ENCODE results near the gene FAM131C. TPM values are rescaled to one million over a fixed set of nuclear protein-coding genes. Genes with fewer than 3 reads are reported as not detected.
"Not testable (repeated sequence)": the region's sequence is repeated elsewhere in the genome, so short reads cannot be mapped to it uniquely, and the experiment has no call there.

The FAM131C gene
- total RNA-seq, 1 donor, result under 0.01 TPM

DNA sequence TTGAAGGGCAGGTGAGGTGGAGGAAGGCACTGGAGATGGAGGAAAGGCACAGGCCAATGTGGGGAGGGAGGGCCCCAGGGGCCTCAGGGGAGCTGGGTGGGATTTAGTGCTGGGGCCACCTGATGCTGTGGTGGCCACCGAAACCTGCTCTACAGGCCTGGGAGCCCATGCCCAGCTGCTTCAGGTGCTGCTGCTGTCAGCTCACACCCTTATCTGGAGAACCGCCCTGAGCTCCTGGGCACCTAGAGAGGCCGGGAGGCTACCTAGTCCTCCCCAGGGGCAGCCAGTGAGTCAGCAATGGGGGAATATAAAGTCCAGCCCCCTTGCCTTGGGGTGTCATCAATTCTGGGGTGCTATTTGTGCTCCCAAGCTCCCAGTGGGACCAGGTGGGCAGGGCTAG, 12.2 kb downstream of the FAM131C start:
- DNase-seq (ENCODE audit: low read depth), result no peak
- H3K4me3 ChIP-seq (ENCODE audit: low read depth, low read length), result no peak overlapping the region
- TF ChIP-seq, protein P1, sequence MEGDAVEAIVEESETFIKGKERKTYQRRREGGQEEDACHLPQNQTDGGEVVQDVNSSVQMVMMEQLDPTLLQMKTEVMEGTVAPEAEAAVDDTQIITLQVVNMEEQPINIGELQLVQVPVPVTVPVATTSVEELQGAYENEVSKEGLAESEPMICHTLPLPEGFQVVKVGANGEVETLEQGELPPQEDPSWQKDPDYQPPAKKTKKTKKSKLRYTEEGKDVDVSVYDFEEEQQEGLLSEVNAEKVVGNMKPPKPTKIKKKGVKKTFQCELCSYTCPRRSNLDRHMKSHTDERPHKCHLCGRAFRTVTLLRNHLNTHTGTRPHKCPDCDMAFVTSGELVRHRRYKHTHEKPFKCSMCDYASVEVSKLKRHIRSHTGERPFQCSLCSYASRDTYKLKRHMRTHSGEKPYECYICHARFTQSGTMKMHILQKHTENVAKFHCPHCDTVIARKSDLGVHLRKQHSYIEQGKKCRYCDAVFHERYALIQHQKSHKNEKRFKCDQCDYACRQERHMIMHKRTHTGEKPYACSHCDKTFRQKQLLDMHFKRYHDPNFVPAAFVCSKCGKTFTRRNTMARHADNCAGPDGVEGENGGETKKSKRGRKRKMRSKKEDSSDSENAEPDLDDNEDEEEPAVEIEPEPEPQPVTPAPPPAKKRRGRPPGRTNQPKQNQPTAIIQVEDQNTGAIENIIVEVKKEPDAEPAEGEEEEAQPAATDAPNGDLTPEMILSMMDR (IDR thresholded peaks at IDR 0.05; ENCODE audit: insufficient read depth, low read depth, low read length), result no peak

DNA sequence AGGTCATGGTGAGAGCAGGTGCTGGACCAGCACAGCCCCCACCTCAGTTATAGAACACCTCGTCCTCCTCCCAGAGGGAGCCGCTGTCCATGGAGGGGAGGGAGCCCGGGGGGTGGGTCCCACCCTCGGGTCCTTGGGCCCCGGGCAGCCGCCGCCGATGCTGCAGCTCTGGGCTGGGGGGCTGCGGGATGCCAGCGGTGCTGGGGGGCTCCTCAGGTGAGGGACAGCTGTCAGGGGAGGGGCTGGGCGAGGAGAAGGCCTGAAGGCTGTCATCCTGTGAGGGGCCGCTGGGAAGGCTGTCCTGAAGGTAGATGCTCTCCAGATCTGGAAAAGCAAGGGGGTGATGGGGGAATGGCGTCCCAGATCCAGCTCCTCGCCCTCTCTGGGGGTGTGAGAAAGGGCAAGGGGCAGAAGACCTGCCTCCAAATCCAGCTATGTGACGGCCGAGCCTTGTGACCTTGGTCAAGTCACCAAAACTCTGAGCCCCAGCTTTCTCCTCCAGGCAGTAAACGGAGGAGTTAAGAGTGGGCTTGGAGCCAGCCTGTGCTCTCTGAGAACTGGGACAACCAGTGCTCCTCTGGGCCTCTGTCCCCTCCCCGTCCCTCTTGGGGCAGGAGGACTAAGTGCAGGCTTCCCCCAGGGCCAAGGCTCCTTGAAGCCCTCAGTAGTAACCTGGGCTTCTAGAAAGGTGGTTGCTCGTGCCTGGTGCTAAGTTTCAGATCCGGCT, 14.9 kb downstream of the FAM131C start:
- DNase-seq (ENCODE audit: low read depth); H3K4me3 ChIP-seq (ENCODE audit: low read depth, low read length): not testable (repeated sequence)

DNA sequence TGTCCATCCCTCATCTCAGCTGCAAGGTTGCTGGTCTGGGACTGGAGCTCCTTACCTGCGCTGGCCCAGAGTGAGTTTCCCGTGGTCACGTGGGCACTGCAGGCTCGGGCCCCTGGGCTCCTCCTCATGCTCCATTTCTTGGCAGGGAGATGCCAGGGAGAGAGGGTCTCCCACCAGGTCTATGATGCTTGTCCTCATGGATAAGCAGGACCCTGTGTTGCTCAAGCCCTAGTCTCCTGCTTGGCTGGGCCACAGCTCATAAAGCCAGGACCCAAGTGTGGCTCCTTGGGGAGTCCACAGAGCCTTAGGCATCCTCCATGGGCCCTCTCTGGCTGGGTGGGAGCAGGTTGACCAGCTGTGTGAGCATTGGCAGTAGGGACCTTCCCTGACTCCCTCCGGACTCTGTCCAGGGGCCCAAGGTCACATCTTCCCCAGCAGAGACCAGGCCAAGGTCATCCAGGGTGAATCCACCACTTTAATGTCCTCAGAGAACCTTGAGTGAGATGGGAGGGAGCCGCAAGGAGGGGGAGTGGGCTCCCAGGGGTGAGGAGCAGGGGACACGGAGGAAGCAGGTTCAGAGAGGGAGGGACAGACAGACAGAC, 16.0 kb downstream of the FAM131C start:
- DNase-seq (ENCODE audit: low read depth), result not testable (repeated sequence)

DNA sequence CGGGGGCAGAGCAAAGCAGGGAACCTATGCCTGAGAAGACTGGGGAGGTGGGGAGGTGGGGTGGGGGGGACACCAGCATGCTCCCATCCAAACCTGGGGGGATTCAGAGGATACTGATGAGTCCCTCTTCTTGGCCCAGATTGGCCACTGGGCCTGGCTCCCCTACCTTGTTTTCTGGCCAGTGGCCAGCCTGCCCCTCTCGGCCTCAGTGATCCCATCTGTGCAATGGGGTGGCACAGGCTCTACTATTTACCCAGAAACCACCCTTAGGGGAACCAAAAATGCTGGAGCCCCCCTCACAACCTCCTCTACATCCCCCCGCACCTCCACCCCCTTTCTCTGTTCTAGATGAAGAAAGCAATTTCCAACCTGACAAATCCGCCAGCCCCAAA, 16.9 kb downstream of the FAM131C start:
- not testable (repeated sequence) for DNase-seq (ENCODE audit: low read depth); H3K4me3 ChIP-seq (ENCODE audit: low read depth, low read length)

More for the DNA sequence above, 16.0 kb downstream of the FAM131C start:
- H3K4me3 ChIP-seq (ENCODE audit: low read depth, low read length), result not testable (repeated sequence)

DNA sequence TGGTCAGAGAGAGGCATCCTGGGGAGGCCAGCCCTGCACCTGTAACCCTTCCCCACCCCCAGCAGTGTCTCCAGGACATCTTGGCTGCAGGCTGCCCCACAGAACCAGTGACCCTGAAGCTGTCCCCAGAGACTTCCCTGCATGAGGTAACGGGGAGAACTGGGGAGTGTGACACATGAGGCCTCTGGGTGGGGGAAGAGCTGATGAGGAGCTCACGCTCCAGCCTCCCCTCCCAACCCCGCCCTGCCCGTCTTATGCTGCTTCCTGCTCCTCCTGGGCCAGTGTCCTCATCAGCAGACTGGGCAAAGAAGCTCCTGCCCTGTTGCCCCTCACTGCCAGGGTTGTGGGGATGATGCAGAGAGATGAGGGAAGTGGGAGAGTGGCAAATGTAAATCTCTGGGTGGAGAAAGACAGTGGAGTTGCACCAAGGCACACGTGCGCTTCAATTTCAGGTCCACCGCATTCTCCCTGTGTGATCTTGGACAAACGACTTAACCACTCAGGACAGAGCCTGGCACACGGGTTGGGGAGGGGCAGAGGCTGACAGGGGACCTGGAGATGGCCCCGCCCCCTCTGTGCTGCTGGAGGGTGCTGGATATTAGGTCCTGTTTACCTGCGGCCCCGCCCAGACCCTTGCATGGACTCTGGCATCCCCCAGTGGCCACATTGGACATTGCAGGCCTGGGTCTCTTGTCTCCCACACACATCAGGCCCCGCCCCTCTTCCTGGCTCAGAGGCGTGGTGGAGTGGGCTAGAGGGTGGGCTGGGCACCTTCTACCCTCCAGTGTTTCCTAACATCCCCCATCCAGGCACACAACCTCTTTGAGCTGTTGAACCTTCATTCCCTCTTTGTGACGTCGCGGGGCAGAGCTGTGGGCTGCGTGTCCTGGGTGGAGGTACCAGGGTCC, 17.6 kb downstream of the FAM131C start:
- peak; percentile 73 for DNase-seq (ENCODE audit: low read depth)
- H3K4me3 ChIP-seq (ENCODE audit: low read depth, low read length), result no peak overlapping the region
- TF ChIP-seq, protein P1 (IDR thresholded peaks at IDR 0.05; ENCODE audit: insufficient read depth, low read depth, low read length), result peak; percentile 98

DNA sequence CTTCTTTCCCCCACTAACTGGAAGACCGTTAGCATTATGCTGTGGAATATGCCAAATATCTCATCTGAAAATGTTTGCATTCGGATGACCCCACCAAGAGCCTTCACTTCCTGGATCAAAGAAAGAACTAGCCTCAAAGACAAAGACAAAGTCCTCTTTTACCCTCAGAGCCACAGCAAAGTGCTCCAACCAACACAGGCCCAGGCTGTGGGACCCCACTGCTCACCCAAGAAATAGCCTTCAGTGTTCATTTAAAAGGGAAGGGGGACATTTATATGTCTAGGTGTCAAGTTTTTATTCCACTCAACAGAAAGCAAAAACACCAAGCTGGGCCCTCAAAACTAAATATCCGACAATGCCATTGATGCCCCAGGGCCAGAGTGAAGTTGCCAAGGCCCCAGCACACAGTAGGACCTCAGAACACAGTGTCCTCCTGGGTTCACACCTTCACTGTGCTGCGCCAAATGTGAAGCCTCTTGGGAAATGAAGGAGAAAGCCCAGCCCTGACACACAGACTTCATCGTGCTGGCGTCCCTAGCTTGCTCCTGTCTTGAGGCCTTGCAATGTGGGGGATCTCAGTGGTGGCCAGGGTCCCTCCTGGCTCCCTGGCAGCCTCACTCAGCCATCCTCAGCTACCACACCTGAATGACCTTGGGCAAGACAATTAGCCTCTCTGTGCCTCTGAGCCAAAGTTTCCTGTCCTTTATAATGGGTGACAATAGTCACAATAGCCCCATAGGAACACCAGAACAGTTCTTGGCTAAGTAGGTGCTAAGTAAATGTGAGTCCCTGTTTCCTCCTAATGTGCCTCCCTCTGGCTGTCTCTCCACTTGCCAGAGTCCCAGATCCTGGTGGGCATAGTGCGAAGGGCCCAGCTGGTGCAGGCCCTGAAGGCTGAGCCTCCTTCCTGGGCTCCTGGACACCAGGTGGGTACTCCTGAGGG, 18.6 kb downstream of the FAM131C start:
- H3K4me3 ChIP-seq (ENCODE audit: low read depth, low read length), result no peak overlapping the region
- no peak for DNase-seq (ENCODE audit: low read depth)
- TF ChIP-seq, protein P1 (IDR thresholded peaks at IDR 0.05; ENCODE audit: insufficient read depth, low read depth, low read length), result no peak

DNA sequence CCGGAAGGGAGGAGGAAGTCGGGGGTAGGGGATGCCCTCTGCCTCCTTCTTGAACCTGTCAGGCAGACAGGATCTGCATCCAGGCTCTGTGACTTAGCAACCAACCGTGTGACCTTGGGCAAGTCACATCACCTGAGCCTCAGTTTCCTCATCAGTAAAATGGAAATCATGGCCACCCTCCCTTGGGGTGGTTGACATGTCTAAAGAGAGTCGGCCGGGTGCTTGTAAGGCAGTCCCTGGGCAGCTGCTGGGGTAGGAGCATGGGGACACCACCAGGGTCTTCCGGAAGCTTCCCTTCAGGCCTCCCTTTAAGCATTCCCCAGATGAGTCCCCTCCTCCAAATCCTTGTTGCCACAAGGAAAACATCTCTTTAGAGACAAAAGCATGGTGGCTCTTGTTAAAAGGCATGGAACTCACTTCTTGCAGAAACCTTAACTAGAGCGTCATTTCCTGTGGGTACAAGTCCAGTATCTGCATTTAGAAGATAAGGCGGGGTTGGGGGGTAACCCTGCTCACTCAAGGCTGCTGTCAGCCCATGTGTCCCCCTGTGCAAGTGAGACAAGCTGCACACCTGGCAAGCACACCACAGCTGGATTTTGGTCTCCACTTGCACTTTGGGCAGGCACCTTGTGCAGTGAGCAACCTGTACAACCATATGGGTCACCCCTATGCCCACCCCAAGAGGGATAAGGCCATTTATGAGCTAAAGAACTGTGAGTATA, 19.5 kb downstream of the FAM131C start:
- DNase-seq (ENCODE audit: low read depth), result no peak
- H3K4me3 ChIP-seq (ENCODE audit: low read depth, low read length), result no peak overlapping the region
- TF ChIP-seq, protein P1 (IDR thresholded peaks at IDR 0.05; ENCODE audit: insufficient read depth, low read depth, low read length), result no peak

DNA sequence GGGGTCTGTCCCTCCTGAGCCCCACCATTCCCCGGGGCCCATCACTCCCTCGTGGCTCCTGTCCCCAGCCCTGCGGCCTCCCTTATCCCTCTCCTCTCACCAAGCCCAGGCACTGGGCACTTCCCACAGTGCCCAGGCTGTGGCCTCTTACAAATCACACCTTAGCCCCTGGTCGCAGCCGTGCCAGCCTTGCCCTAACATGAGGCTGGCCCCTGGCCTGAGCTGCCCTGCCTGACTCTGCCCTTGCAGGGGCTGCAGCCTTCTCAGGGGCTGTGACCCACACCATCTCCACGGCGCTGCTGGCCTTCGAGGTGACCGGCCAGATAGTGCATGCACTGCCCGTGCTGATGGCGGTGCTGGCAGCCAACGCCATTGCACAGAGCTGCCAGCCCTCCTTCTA, 21.5 kb downstream of the FAM131C start:
- not testable (repeated sequence) for H3K4me3 ChIP-seq (ENCODE audit: low read depth, low read length)

More for the DNA sequence above, 21.5 kb downstream of the FAM131C start:
- DNase-seq (ENCODE audit: low read depth), result not testable (repeated sequence)

Data from fibroblast of villous mesenchyme (primary cell).